A673 (cell line): ENCODE results near the gene POMP.

Experiments used
- CTCF ChIP-seq: fragments of 300-800, 200-600 bp; sonication (generic); conservative IDR thresholded peaks from 2 replicates; pipeline ENCODE4 v1.5.1; 2017; ENCODE audit warnings: low read depth, mild to moderate bottlenecking, antibody characterized with exemption, low read length, moderate library complexity, mixed read lengths
- EZH2 ChIP-seq: fragments of 200-600 bp; sonication (generic); IDR thresholded peaks from 2 replicates; pipeline ENCODE4 v1.6.1; 2017; ENCODE audit warnings: borderline replicate concordance, low read depth, mild to moderate bottlenecking, mixed read lengths, antibody characterized with exemption, low read length; ENCODE audit not compliant: poor library complexity, severe bottlenecking

DNA sequence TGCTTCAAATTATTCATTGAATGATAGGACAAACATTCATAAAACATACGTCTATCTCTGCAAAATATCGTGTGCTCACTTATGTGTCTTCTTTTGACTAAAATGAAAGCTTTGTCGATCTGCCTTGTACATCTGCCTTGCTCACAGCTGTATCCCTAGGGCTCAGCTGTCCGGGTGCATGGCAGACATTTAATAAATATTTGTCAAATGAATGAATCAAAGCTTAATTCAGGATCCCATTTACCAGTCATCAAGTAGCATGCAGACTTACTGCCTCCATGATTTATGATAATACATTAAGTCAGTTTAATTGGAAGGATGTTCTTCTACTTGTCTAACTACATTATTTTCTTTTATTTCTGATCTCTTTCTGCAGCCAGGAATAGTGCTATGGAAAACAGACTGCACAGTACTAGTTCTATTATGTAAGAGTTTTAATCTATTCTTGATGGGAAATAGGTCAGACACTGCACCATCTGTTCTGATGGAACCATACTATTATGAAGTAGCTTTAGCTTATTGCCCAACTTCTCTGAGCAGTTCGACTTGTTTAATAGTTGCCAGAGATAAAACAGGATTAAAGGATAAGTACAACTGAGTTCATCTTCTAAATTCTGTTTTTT lies 46.6 kb downstream of the POMP start:
- no peak for TF ChIP-seq CTCF
- no peak for TF ChIP-seq EZH2
